ENCODE measurements around the gene VENTX.

VENTX gene

GRCh38 chr10:133273534-133274143 is 36.0 kb downstream of the VENTX start:
- Histone ChIP-seq H3K9me3 (no peaks in the 10 kb centered on the region), H3K27me3 (peaks cover 30% of the 10 kb centered on the region), H3K36me3 (peaks cover 7% of the 10 kb centered on the region; the same call in 1 of the 2 replicates), H3K27ac (no peak overlapping the region), H3K9ac (no peak overlapping the region), H4K20me1 (peaks cover 43% of the 10 kb centered on the region), H3K4me1 (peaks cover 59% of the 10 kb centered on the region), H3K4me3 (no peak overlapping the region), H3K4me2 (no peak overlapping the region)
- no peak for TF ChIP-seq Cebpa-rat (IDR thresholded peaks at IDR 0.05)

- H3K36me3 ChIP-seq, result peaks cover 21% of the 10 kb centered on the region
- no peak overlapping the region for H3K9ac ChIP-seq
- H3K27me3 ChIP-seq, result peaks cover 30% of the 10 kb centered on the region
- peak overlapping the region; percentile 96 for H3K4me2 ChIP-seq
- no peak overlapping the region for H3K27ac ChIP-seq
- peaks cover 56% of the 10 kb centered on the region for H4K20me1 ChIP-seq
- TF ChIP-seq Cebpa-rat (IDR thresholded peaks at IDR 0.05), result no peak
- H3K9me3 ChIP-seq, result no peaks in the 10 kb centered on the region
- peaks cover 61% of the 10 kb centered on the region for H3K4me1 ChIP-seq
- H3K4me3 ChIP-seq, result peak overlapping the region; percentile 45
Measured at GRCh38 chr10:133274751-133275683, 37.4 kb downstream of the VENTX start.

- Histone ChIP-seq H3K27ac (no peak overlapping the region), H4K20me1 (peaks cover 63% of the 10 kb centered on the region), H3K9me3 (no peaks in the 10 kb centered on the region), H3K36me3 (peaks cover 27% of the 10 kb centered on the region), H3K4me1 (peaks cover 56% of the 10 kb centered on the region), H3K9ac (no peak overlapping the region), H3K27me3 (peaks cover 30% of the 10 kb centered on the region), H3K4me2 (peak overlapping the region; percentile 96), H3K4me3 (peak overlapping the region; percentile 57; the same call in 1 of the 2 replicates)
- no peak for TF ChIP-seq Cebpa-rat (IDR thresholded peaks at IDR 0.05)
Measured at GRCh38 chr10:133275684-133276092, 38.0 kb downstream of the VENTX start.

GRCh38 chr10:133276100-133276434 is 38.4 kb downstream of the VENTX start:
- H3K4me3 ChIP-seq, result peak overlapping the region; percentile 57
- H3K4me2 ChIP-seq, result peak overlapping the region; percentile 96
- H3K27ac ChIP-seq, result no peak overlapping the region
- peaks cover 31% of the 10 kb centered on the region for H3K36me3 ChIP-seq
- H3K9me3 ChIP-seq, result no peaks in the 10 kb centered on the region
- peaks cover 56% of the 10 kb centered on the region for H3K4me1 ChIP-seq
- no peak for TF ChIP-seq Cebpa-rat (IDR thresholded peaks at IDR 0.05)
- H3K27me3 ChIP-seq, result peaks cover 30% of the 10 kb centered on the region
- H4K20me1 ChIP-seq, result peaks cover 65% of the 10 kb centered on the region
- H3K9ac ChIP-seq, result no peak overlapping the region

DNA sequence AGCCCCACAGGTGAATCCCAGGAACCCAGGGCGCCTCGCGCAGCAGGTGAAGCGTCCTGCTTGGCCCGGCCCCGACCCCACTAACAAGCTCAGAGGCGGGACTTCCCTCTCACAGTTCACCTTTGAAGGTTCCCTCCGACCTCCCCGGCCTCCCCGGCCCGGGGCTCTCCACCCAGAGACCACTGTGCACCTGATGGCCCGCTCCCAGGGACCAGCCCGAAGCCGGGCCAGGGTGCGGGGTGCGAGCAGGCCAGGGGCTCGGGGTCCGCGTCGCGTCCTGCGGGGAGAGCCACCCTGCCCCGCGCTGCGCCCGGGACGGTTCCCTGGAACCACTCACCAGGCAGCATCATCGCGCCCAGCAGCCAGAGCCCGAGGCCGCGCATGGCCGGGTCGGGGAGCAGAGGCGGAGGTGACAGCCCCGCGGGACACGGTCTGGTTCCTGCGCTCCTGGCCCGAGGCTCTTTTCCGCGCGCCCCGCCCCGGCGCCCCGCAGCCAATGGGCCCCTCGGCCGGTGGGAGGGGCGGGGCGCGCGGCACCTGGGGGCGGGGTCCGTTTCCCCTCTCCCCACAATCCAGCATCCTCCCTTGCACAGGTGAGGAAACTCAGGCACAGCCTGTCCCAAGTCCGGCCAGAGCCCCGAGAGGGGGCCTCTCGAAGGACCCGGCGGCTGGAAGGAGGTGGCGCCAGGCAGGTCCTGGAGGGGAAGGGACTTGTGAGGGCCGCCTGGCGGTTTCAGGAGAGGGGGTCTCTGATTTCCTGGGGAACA is 39.0 kb downstream of the VENTX start, which contains the start of gene ADAM8:
Gene ADAM8 (minus strand): TSS at position 434 of the 767 bp plus-strand sequence. CDS start 51 bp downstream, at position 383.
- H3K9me3 ChIP-seq, result no peaks in the 10 kb centered on the region
- no peak within 1 kb of the TSS; the same call in 1 of the 2 replicates for H3K9ac ChIP-seq
- H3K36me3 ChIP-seq, result peaks cover 37% of the 10 kb centered on the region
- H3K4me3 ChIP-seq, result peak within 1 kb of the TSS; percentile 57
- no peak within 1 kb of the TSS for H3K27ac ChIP-seq
- H3K27me3 ChIP-seq, result peaks cover 30% of the 10 kb centered on the region
- H3K4me1 ChIP-seq, result peaks cover 56% of the 10 kb centered on the region
- H4K20me1 ChIP-seq, result peaks cover 65% of the 10 kb centered on the region
- peak within 1 kb of the TSS; percentile 96 for H3K4me2 ChIP-seq
- TF ChIP-seq Cebpa-rat (IDR thresholded peaks at IDR 0.05), result no peak

- H3K4me1 ChIP-seq, result peaks cover 56% of the 10 kb centered on the region
- H3K36me3 ChIP-seq, result peaks cover 45% of the 10 kb centered on the region
- no peak overlapping the region; the same call in 1 of the 2 replicates for H3K9ac ChIP-seq
- peaks cover 30% of the 10 kb centered on the region for H3K27me3 ChIP-seq
- no peak overlapping the region for H3K27ac ChIP-seq
- no peak for TF ChIP-seq Cebpa-rat (IDR thresholded peaks at IDR 0.05)
- no peaks in the 10 kb centered on the region for H3K9me3 ChIP-seq
- H3K4me2 ChIP-seq, result peak overlapping the region; percentile 96
- peak overlapping the region; percentile 57; the same call in 1 of the 2 replicates for H3K4me3 ChIP-seq
- H4K20me1 ChIP-seq, result peaks cover 66% of the 10 kb centered on the region
Measured at GRCh38 chr10:133277277-133277992, 39.8 kb downstream of the VENTX start.

- H4K20me1 ChIP-seq, result peaks cover 71% of the 10 kb centered on the region
- H3K4me2 ChIP-seq, result peak overlapping the region; percentile 96
- peaks cover 51% of the 10 kb centered on the region for H3K36me3 ChIP-seq
- no peaks in the 10 kb centered on the region for H3K9me3 ChIP-seq
- H3K27ac ChIP-seq, result no peak overlapping the region
- no peak overlapping the region for H3K4me3 ChIP-seq
- peaks cover 30% of the 10 kb centered on the region for H3K27me3 ChIP-seq
- H3K4me1 ChIP-seq, result peaks cover 56% of the 10 kb centered on the region
- H3K9ac ChIP-seq, result no peak overlapping the region; the same call in 1 of the 2 replicates
- no peak for TF ChIP-seq Cebpa-rat (IDR thresholded peaks at IDR 0.05)
Measured at GRCh38 chr10:133277993-133278576, 40.4 kb downstream of the VENTX start.

DNA sequence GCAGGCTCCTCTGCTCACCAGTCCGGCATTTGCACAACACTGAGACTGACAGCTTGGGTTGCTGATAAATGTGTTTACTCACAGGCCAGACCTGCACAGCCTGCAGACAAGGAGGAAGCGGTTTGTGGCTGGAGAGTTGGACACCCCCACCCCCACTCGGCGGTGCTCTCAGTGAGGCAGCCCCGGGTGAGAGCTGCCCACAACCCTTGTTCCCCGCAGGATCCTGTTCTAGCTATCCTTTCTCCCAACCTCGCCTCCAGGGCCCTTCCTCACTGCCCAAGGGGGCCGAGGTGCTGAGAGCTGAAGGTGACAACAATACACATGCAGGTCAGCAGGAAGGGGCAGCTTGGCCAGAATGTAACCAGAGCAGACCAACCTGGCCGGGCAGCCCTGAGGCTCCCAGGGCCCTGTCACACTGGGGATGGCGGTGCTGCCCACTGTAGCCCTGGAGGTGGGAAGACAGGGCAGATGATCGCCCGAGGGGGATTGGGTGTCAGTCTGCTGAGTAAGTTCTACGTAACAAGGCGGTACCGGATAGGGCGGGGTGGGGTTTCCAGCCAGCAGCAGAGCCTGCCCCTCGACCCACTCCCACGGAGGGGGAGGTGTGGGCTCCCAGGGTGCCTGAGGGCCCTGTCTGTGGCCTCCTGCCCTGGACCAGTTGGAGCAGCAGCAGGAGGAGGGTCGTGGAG is 41.1 kb downstream of the VENTX start:
- no peak overlapping the region for H3K4me3 ChIP-seq
- peaks cover 71% of the 10 kb centered on the region for H4K20me1 ChIP-seq
- no peak overlapping the region for H3K27ac ChIP-seq
- H3K27me3 ChIP-seq, result peaks cover 30% of the 10 kb centered on the region
- TF ChIP-seq Cebpa-rat (IDR thresholded peaks at IDR 0.05), result no peak
- H3K36me3 ChIP-seq, result peaks cover 58% of the 10 kb centered on the region
- no peak overlapping the region for H3K9ac ChIP-seq
- peak overlapping the region; percentile 96 for H3K4me2 ChIP-seq
- H3K9me3 ChIP-seq, result no peaks in the 10 kb centered on the region
- H3K4me1 ChIP-seq, result peaks cover 56% of the 10 kb centered on the region

Measured in BLaER1 (cell line).